Mucosa of gallbladder (tissue), 1 donor: Measurements from ENCODE around the gene THRB. TPM values are rescaled to one million over a fixed set of nuclear protein-coding genes. Genes with fewer than 3 reads are reported as not detected.

Experiments
- DNase-seq: peaks from one replicate; pipeline ENCODE4 v3.0.0-alpha.2; 2020; ENCODE audit warnings: low spot score
- total RNA-seq: library from RNA; stranded (reverse); gene quantifications from one replicate; pipeline ENCODE4 v1.2.1, GENCODE V29; 2021
- donor health status: DM: no; HTN: no; CAD: no.

The THRB gene
- 7.1 TPM for total RNA-seq

GRCh38 chr3:24494618-24495325 lies at the start of gene THRB:
THRB (minus strand) TSS chr3:24494850.
- DNase-seq = peak; percentile 50

GRCh38 chr3:24541935-24542334 lies 47.3 kb upstream of the THRB start:
- no peak for DNase-seq

GRCh38 chr3:24540821-24541220 lies 46.2 kb upstream of the THRB start:
- DNase-seq = no peak

- DNase-seq = no peak
These were observed 45.0 kb upstream of the THRB start for GRCh38 chr3:24539699-24540098.

GRCh38 chr3:24538891-24539290 lies 44.2 kb upstream of the THRB start:
- DNase-seq = peak; percentile 26

GRCh38 chr3:24533561-24534193 lies 39.0 kb upstream of the THRB start:
- no peak for DNase-seq

- DNase-seq = no peak
These were observed 35.8 kb upstream of the THRB start for GRCh38 chr3:24530471-24530870.

GRCh38 chr3:24529210-24529609 lies 34.6 kb upstream of the THRB start:
- no peak for DNase-seq

GRCh38 chr3:24526640-24527212 lies 32.1 kb upstream of the THRB start:
- DNase-seq = no peak

GRCh38 chr3:24525557-24525956 lies 30.9 kb upstream of the THRB start:
- no peak for DNase-seq

- DNase-seq = no peak
These were observed 30.4 kb upstream of the THRB start for GRCh38 chr3:24525022-24525421.

GRCh38 chr3:24523988-24524727 lies 29.5 kb upstream of the THRB start:
- no peak for DNase-seq

GRCh38 chr3:24523215-24523614 lies 28.6 kb upstream of the THRB start:
- DNase-seq = no peak

- no peak for DNase-seq
These were observed 27.5 kb upstream of the THRB start for GRCh38 chr3:24522146-24522579.

- peak; percentile 13 for DNase-seq
These were observed 26.9 kb upstream of the THRB start for GRCh38 chr3:24521420-24522145.

GRCh38 chr3:24520976-24521419 lies 26.3 kb upstream of the THRB start:
- no peak for DNase-seq

GRCh38 chr3:24520101-24520495 lies 25.4 kb upstream of the THRB start:
- DNase-seq = no peak

- DNase-seq = no peak
These were observed 24.9 kb upstream of the THRB start for GRCh38 chr3:24519368-24520100.

- DNase-seq = no peak
These were observed 24.3 kb upstream of the THRB start for GRCh38 chr3:24518990-24519367.

GRCh38 chr3:24514119-24514518 lies 19.5 kb upstream of the THRB start:
- no peak for DNase-seq

- no peak for DNase-seq
These were observed 18.8 kb upstream of the THRB start for GRCh38 chr3:24513463-24513862.
